T-cell (primary cell): ENCODE measurements around the gene LAMA3. TPM values are rescaled to one million over a fixed set of nuclear protein-coding genes. Genes with fewer than 3 reads are reported as not detected.

Experiments
- ATAC-seq, 4 experiments: fragments of 200-7000 bp in 3 of 4; fragments of 150-1000 bp in 1 of 4; cut with Tn5 transposase; replicated peaks in 1 of 4; 1 replicate in 3 of 4; 2 replicates in 1 of 4; pipeline ENCODE4 v1.10.0; 2021; ENCODE audit warnings: moderate library complexity in 3 of 4, mild to moderate bottlenecking in 2 of 4, moderate number of reproducible peaks in 1 of 4
- CTCF ChIA-PET, 2 donors: fragments of 300-600 bp; sonication (Branson Sonifier 250); formaldehyde crosslinking; loops; one replicate each; lab custom pipeline; 2022; ENCODE audit warnings: antibody characterized with exemption in 2 of 2; lab: Charles Lee
- POLR2A ChIA-PET, 2 donors: fragments of 300-600 bp; sonication (Branson Sonifier 250); formaldehyde crosslinking; loops; one replicate each; lab custom pipeline; 2022; ENCODE audit warnings: antibody characterized with exemption in 2 of 2; lab: Charles Lee
- DNase-seq, 35 experiments: peaks; one replicate each; pipeline versions ENCODE4 v3.0.0 to v3.0.0-alpha.2; 2013 to 2023
- H3K27ac ChIP-seq: one replicate; pipeline ENCODE4 v1.5.1; 2013; ENCODE audit warnings: low read length
- H3K27me3 ChIP-seq, 2 experiments: replicated peaks in 1 of 2; 1 replicate in 1 of 2; 2 replicates in 1 of 2; pipeline versions ENCODE4 v1.6.1 to v1.7.0; 2013; ENCODE audit warnings: low read length in 1 of 2, mixed read lengths in 1 of 2; ENCODE audit not compliant: control insufficient read depth in 2 of 2, insufficient read depth in 2 of 2; ENCODE audit errors: extremely low read depth in 1 of 2
- H3K36me3 ChIP-seq, 2 donors: 1 replicate in 1 of 2; 2 replicates in 1 of 2; pipeline versions ENCODE4 v1.6.1 to v1.7.0; 2013; ENCODE audit warnings: low read length in 1 of 2; ENCODE audit not compliant: control insufficient read depth in 2 of 2, insufficient read depth in 1 of 2; ENCODE audit errors: extremely low read depth in 1 of 2
- H3K4me1 ChIP-seq, 2 experiments: 1 replicate in 1 of 2; 2 replicates in 1 of 2; pipeline versions ENCODE4 v1.6.1 to v1.7.0; 2013; ENCODE audit warnings: low read length in 2 of 2, mixed read lengths in 1 of 2; ENCODE audit not compliant: insufficient read depth in 2 of 2, control insufficient read depth in 1 of 2; ENCODE audit errors: extremely low read depth in 1 of 2
- H3K4me3 ChIP-seq, 2 donors: 1 replicate in 1 of 2; 2 replicates in 1 of 2; pipeline versions ENCODE4 v1.5.1 to v1.7.0; 2013; ENCODE audit warnings: mild to moderate bottlenecking in 2 of 2, low read length in 1 of 2, moderate library complexity in 1 of 2; ENCODE audit not compliant: control insufficient read depth in 1 of 2; ENCODE audit errors: extremely low read depth in 1 of 2
- H3K9me3 ChIP-seq: 2 replicates; pipeline ENCODE4 v1.7.0; 2013
- H3K27ac Mint-ChIP-seq, 2 donors: one replicate each; pipeline ENCODE4 v1.8.0; 2020 to 2021; ENCODE audit warnings: mild to moderate bottlenecking in 2 of 2, mixed read lengths in 2 of 2
- H3K27me3 Mint-ChIP-seq, 2 donors: one replicate each; pipeline ENCODE4 v1.8.0; 2021 to 2022; ENCODE audit warnings: mixed read lengths in 2 of 2
- H3K36me3 Mint-ChIP-seq: one replicate; pipeline ENCODE4 v1.8.0; 2021; ENCODE audit warnings: mixed read lengths
- H3K4me1 Mint-ChIP-seq, 3 donors: one replicate each; pipeline ENCODE4 v1.8.0; 2020 to 2022; ENCODE audit warnings: mixed read lengths in 3 of 3, mild to moderate bottlenecking in 1 of 3
- H3K4me3 Mint-ChIP-seq, 3 donors: one replicate each; pipeline ENCODE4 v1.8.0; 2020 to 2022; ENCODE audit warnings: mild to moderate bottlenecking in 3 of 3, mixed read lengths in 3 of 3, moderate library complexity in 3 of 3
- H3K9me3 Mint-ChIP-seq, 3 donors: one replicate each; pipeline ENCODE4 v1.8.0; 2020 to 2022; ENCODE audit warnings: mixed read lengths in 3 of 3
- WGBS: methylation state at CpG from one replicate; pipeline ENCODE4 v1.1.5; 2013; ENCODE audit warnings: missing lambda C conversion rate; ENCODE audit not compliant: insufficient coverage; 5-methylcytosine and 5-hydroxymethylcytosine counted together
- total RNA-seq, 35 experiments: library from RNA in 6 of 35; stranded (reverse) in 6 of 35; fragments of 120-200 nt in 1 of 35; gene quantifications; one replicate each; pipeline versions ENCODE4 v1.2.1 to v1.2.4 and lab custom pipeline; 2013 to 2026

LAMA3 gene
- total RNA-seq, 5 donors from 2014 or later (not counting 1 experiment from before 2014, with no cell fraction given): 0.20 to 0.44 (median 0.26) TPM; not detected in 2

DNA sequence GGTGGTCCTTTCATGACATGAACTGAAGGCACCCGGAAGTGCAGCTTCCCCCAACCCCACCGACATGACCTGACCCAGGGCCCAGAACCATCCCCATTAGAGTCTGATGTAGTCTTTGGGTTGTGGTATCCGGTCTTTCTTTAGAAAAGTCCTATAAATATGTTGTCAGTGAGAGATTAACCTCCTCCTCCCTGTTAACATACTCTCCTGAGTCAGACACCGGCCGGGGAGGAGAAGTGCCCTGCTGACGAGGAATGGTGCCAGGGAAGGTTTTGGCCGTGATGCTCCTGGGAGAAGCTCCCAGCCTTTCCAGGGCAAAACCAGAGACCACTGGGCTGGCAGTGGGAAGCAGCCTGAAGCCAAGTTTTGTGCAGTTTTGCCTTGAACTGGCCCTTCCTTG is 109.0 kb downstream of the LAMA3 start:
- no peak for ATAC-seq
- H3K27ac Mint-ChIP-seq: no peak overlapping the region
- no peak overlapping the region for H3K4me3 ChIP-seq

DNA sequence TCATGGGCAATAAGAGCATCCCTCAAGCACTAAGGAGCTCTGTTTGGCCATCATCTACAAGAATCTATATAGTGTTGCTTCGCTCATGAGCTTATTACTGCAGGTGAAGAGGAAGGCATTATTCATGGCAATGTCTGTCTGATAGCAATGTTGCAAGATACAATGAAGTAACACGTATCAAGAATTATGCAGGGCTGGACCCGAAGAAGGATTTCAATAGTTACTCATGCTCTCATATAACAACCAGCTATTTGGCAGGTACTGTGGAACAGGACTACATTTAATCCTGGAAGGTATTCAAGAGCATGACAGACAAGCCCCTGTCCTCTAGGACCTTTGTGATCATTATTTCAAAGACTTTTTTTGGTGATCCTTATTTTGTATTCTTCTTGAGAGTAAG is 109.6 kb downstream of the LAMA3 start:
- no CpG with 5 or more reads among the region's 3 CpGs for WGBS
- no peaks in the 10 kb centered on the region for H3K9me3 ChIP-seq
- POLR2A ChIA-PET: interaction anchor here in 1 of 2 donors (0.6 kb wide), 1 partner anchor 255 kb away, joined by 3 read pairs; no protein-coding TSS in a partner anchor

More for the DNA sequence above, 109.0 kb downstream of the LAMA3 start:
- H3K4me1 ChIP-seq: peaks cover 0 to 2% of the 10 kb centered on the region in 2 experiments
- H3K36me3 Mint-ChIP-seq: no peaks in the 10 kb centered on the region
- no peak for DNase-seq
- H3K9me3 Mint-ChIP-seq: no peaks in the 10 kb centered on the region
- no peaks in the 10 kb centered on the region for H3K4me1 Mint-ChIP-seq
- H3K27me3 Mint-ChIP-seq: peaks cover 4 to 13% of the 10 kb centered on the region in 2 donors
- no peak overlapping the region for H3K4me3 Mint-ChIP-seq
- H3K36me3 ChIP-seq: no peaks in the 10 kb centered on the region
- POLR2A ChIA-PET: interaction anchor here in 1 of 2 donors (0.6 kb wide), 1 partner anchor 255 kb away, joined by 3 read pairs; no protein-coding TSS in a partner anchor
- WGBS: 90% methylated on average over 4 of the region's 7 CpGs
- no peak overlapping the region for H3K27ac ChIP-seq
- H3K9me3 ChIP-seq: no peaks in the 10 kb centered on the region
- H3K27me3 ChIP-seq: peaks cover 0 to 10% of the 10 kb centered on the region in 2 experiments
- CTCF ChIA-PET: no interaction called here

GRCh38 chr18:23799540-23799939 is 110.3 kb downstream of the LAMA3 start:
- no peaks in the 10 kb centered on the region for H3K36me3 Mint-ChIP-seq

More for the DNA sequence above, 109.6 kb downstream of the LAMA3 start:
- H3K4me1 ChIP-seq: peaks cover 0 to 2% of the 10 kb centered on the region in 2 experiments
- H3K36me3 ChIP-seq: no peaks in the 10 kb centered on the region
- Mint-ChIP-seq H3K4me3 (no peak overlapping the region), H3K27ac (no peak overlapping the region), H3K27me3 (peaks cover 4 to 13% of the 10 kb centered on the region in 2 donors), H3K36me3 (no peaks in the 10 kb centered on the region), H3K9me3 (no peaks in the 10 kb centered on the region), H3K4me1 (no peaks in the 10 kb centered on the region)
- H3K27ac ChIP-seq: no peak overlapping the region
- H3K4me3 ChIP-seq: no peak overlapping the region
- CTCF ChIA-PET: no interaction called here
- H3K27me3 ChIP-seq: peaks cover 0 to 10% of the 10 kb centered on the region in 2 experiments
- no peak for DNase-seq
- no peak for ATAC-seq

DNA sequence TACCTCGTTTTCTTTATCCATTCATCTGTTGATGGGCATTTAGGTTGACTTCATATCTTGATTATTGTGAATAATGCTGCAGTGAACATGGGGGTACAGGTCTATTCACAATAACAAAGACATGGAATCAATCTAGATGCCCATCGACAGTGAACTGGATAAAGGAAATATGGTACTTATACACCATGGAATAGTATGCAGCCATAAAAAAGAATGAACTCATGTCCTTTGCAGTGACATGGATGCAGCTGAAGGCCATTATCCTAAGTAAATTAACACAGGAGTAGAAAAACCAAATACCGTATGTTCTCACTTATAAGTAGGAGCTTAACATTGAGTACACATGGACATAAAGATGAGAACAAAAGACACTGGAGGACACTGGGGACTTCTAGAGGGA is 111.6 kb downstream of the LAMA3 start:
- peaks cover 4 to 13% of the 10 kb centered on the region in 2 donors for H3K27me3 Mint-ChIP-seq
- no peaks in the 10 kb centered on the region for H3K4me1 Mint-ChIP-seq
- POLR2A ChIA-PET: no interaction called here
- Histone ChIP-seq H3K36me3 (no peaks in the 10 kb centered on the region), H3K4me3 (no peak overlapping the region), H3K27ac (no peak overlapping the region), H3K27me3 (peaks cover 0 to 10% of the 10 kb centered on the region in 2 experiments), H3K9me3 (no peaks in the 10 kb centered on the region), H3K4me1 (no peaks in the 10 kb centered on the region)
- 100% methylated on average over 1 of the region's 3 CpGs for WGBS
- ATAC-seq (no peak), DNase-seq (no peak)
- H3K27ac Mint-ChIP-seq: no peak overlapping the region
- no peak overlapping the region for H3K4me3 Mint-ChIP-seq
- H3K36me3 Mint-ChIP-seq: no peaks in the 10 kb centered on the region
- no peaks in the 10 kb centered on the region for H3K9me3 Mint-ChIP-seq
- CTCF ChIA-PET: no interaction called here

More at GRCh38 chr18:23799540-23799939, 110.3 kb downstream of the LAMA3 start:
- Mint-ChIP-seq H3K27me3 (peaks cover 4 to 13% of the 10 kb centered on the region in 2 donors), H3K4me1 (no peaks in the 10 kb centered on the region), H3K9me3 (no peaks in the 10 kb centered on the region), H3K4me3 (no peak overlapping the region), H3K27ac (no peak overlapping the region)
- no peaks in the 10 kb centered on the region for H3K9me3 ChIP-seq
- DNase-seq (no peak), ATAC-seq (no peak)
- no peak overlapping the region for H3K27ac ChIP-seq
- peaks cover 0 to 10% of the 10 kb centered on the region in 2 experiments for H3K27me3 ChIP-seq
- H3K4me3 ChIP-seq: no peak overlapping the region
- ChIA-PET POLR2A (no interaction called here), CTCF (no interaction called here)
- WGBS: 91% methylated on average over 6 of the region's 7 CpGs
- no peaks in the 10 kb centered on the region for H3K36me3 ChIP-seq
- H3K4me1 ChIP-seq: no peaks in the 10 kb centered on the region

DNA sequence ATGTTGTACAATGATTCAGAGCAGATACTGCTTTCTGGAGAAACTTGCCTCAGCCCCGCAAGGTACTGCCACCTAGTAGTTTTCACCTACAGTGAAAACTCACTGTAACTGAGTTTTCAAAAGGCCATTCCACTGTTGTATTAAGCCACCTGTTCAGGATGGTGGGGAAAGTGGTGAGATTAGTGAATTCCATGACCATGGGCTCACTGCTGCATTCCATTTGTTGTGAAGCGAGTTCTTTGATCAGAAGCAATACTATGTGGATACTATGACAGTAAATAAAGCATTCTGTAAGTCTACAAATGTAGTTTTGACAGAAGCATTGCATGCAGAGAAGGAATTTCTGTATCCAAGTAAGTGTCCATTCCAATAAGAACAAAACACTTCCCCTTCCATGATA is 113.6 kb downstream of the LAMA3 start:
- H3K27ac Mint-ChIP-seq: no peak overlapping the region
- no peak for DNase-seq
- H3K4me3 Mint-ChIP-seq: no peak overlapping the region
- no peaks in the 10 kb centered on the region for H3K9me3 ChIP-seq
- ChIA-PET POLR2A (no interaction called here), CTCF (no interaction called here)
- H3K9me3 Mint-ChIP-seq: no peaks in the 10 kb centered on the region
- no peak overlapping the region for H3K27ac ChIP-seq
- H3K4me1 ChIP-seq: no peaks in the 10 kb centered on the region
- no peak for ATAC-seq
- no CpG with 5 or more reads among the region's 2 CpGs for WGBS
- H3K36me3 Mint-ChIP-seq: no peaks in the 10 kb centered on the region
- no peaks in the 10 kb centered on the region for H3K4me1 Mint-ChIP-seq
- H3K4me3 ChIP-seq: no peak overlapping the region
- H3K27me3 ChIP-seq: peaks cover 0 to 10% of the 10 kb centered on the region in 2 experiments
- H3K36me3 ChIP-seq: no peaks in the 10 kb centered on the region
- peaks cover 4 to 13% of the 10 kb centered on the region in 2 donors for H3K27me3 Mint-ChIP-seq

GRCh38 chr18:23803755-23804154 is 114.5 kb downstream of the LAMA3 start:
- Mint-ChIP-seq H3K4me1 (no peaks in the 10 kb centered on the region), H3K27me3 (peaks cover 4% of the 10 kb centered on the region in 2 donors), H3K27ac (no peak overlapping the region), H3K4me3 (no peak overlapping the region), H3K9me3 (no peaks in the 10 kb centered on the region), H3K36me3 (no peaks in the 10 kb centered on the region)
- ChIA-PET POLR2A (no interaction called here), CTCF (no interaction called here)
- no peaks in the 10 kb centered on the region for H3K36me3 ChIP-seq
- no peak overlapping the region for H3K4me3 ChIP-seq
- no peaks in the 10 kb centered on the region for H3K9me3 ChIP-seq
- DNase-seq (no peak), ATAC-seq (no peak)
- H3K27ac ChIP-seq: no peak overlapping the region
- peaks cover 0 to 4% of the 10 kb centered on the region in 2 experiments for H3K27me3 ChIP-seq
- no CpG with 5 or more reads among the region's 3 CpGs for WGBS
- H3K4me1 ChIP-seq: no peaks in the 10 kb centered on the region
